Fibroblast of lung (primary cell): ENCODE measurements around the gene ABHD13.

Experiments used
- CTCF ChIP-seq, 2 donors: IDR thresholded peaks in 1 of 2; conservative IDR thresholded peaks in 1 of 2; 1 replicate in 1 of 2; 2 replicates in 1 of 2; pipeline ENCODE4 v1.5.1; 2011 to 2012; ENCODE audit warnings: low read length in 2 of 2, control low read depth in 1 of 2, inconsistent platforms in 1 of 2, low read depth in 1 of 2, mild to moderate bottlenecking in 1 of 2
- EZH2 ChIP-seq: IDR thresholded peaks from 2 replicates; pipeline ENCODE4 v1.5.1; 2012; ENCODE audit warnings: low read length, control low read depth, mild to moderate bottlenecking; ENCODE audit errors: missing control alignments

- TF ChIP-seq CTCF (conservative IDR thresholded peaks at IDR 0.05 in 1 of 2, IDR thresholded peaks at IDR 0.05 in 1 of 2; ENCODE audit: low read depth in 1 of 2, low read length in 2 of 2) (no peak), EZH2 (no peak)
Measured at GRCh38 chr13:108274718-108275117, 56.5 kb downstream of the ABHD13 start.
